Type B pancreatic cell (in vitro differentiated cells): ENCODE results near the gene C19orf12. TPM values are rescaled to one million over a fixed set of nuclear protein-coding genes. Genes with fewer than 3 reads are reported as not detected.

Experiments
- DNase-seq: peaks from one replicate; pipeline ENCODE4 v3.0.0; 2021; ENCODE audit warnings: mixed read lengths; ENCODE audit not compliant: unreplicated experiment; ENCODE audit errors: extremely low spot score
- H3K27ac Mint-ChIP-seq: 2 replicates; pipeline ENCODE4 v1.8.0; 2021; ENCODE audit warnings: mild to moderate bottlenecking, mixed read lengths
- H3K27me3 Mint-ChIP-seq: 2 replicates; pipeline ENCODE4 v1.8.0; 2021; ENCODE audit warnings: mixed read lengths
- H3K36me3 Mint-ChIP-seq: 2 replicates; pipeline ENCODE4 v1.8.0; 2021; ENCODE audit warnings: mixed read lengths
- H3K4me1 Mint-ChIP-seq: one replicate; pipeline ENCODE4 v1.8.0; 2021; ENCODE audit warnings: mixed read lengths; ENCODE audit not compliant: unreplicated experiment
- H3K4me3 Mint-ChIP-seq: 2 replicates; pipeline ENCODE4 v1.8.0; 2021; ENCODE audit warnings: mild to moderate bottlenecking, mixed read lengths
- H3K9me3 Mint-ChIP-seq: 2 replicates; pipeline ENCODE4 v1.8.0; 2021; ENCODE audit warnings: mixed read lengths
- CTCF ChIP-seq: fragments of 200-600 bp; sonication (generic); conservative IDR thresholded peaks from 2 replicates; pipeline ENCODE4 v1.5.0; 2021; ENCODE audit warnings: antibody characterized with exemption, mild to moderate bottlenecking
- total RNA-seq: library from RNA; stranded (reverse); gene quantifications from 2 replicates; pipeline ENCODE4 v1.2.1, GENCODE V29; 2021; ENCODE audit warnings: low replicate concordance

The C19orf12 gene
- total RNA-seq, 1 donor from 2014 or later = 23.9 TPM

- TF ChIP-seq CTCF = no peak
Observed at GRCh38 chr19:29752450-29753025, 37.5 kb upstream of the C19orf12 start.

GRCh38 chr19:29751932-29752331 lies 36.9 kb upstream of the C19orf12 start:
- Mint-ChIP-seq H3K9me3 (no peaks in the 10 kb centered on the region), H3K4me1 (no peaks in the 10 kb centered on the region), H3K4me3 (no peak overlapping the region), H3K27ac (no peak overlapping the region), H3K27me3 (peaks cover 3% of the 10 kb centered on the region), H3K36me3 (no peaks in the 10 kb centered on the region)
- no peak for TF ChIP-seq CTCF
- DNase-seq = no peak

More at GRCh38 chr19:29752450-29753025, 37.5 kb upstream of the C19orf12 start:
- H3K27ac Mint-ChIP-seq = no peak overlapping the region
- no peak for DNase-seq
- no peaks in the 10 kb centered on the region for H3K9me3 Mint-ChIP-seq
- H3K4me1 Mint-ChIP-seq = no peaks in the 10 kb centered on the region
- no peak overlapping the region for H3K4me3 Mint-ChIP-seq
- H3K36me3 Mint-ChIP-seq = no peaks in the 10 kb centered on the region
- H3K27me3 Mint-ChIP-seq = peaks cover 3% of the 10 kb centered on the region

- no peak for TF ChIP-seq CTCF
- peaks cover 3% of the 10 kb centered on the region for H3K27me3 Mint-ChIP-seq
- H3K36me3 Mint-ChIP-seq = no peaks in the 10 kb centered on the region
- H3K4me3 Mint-ChIP-seq = no peak overlapping the region
- H3K9me3 Mint-ChIP-seq = no peaks in the 10 kb centered on the region
- H3K4me1 Mint-ChIP-seq = no peaks in the 10 kb centered on the region
- DNase-seq = no peak
- no peak overlapping the region for H3K27ac Mint-ChIP-seq
Observed at GRCh38 chr19:29750001-29750400, 34.9 kb upstream of the C19orf12 start.

- no peak overlapping the region for H3K4me3 Mint-ChIP-seq
- DNase-seq = no peak
- no peaks in the 10 kb centered on the region for H3K36me3 Mint-ChIP-seq
- no peaks in the 10 kb centered on the region for H3K9me3 Mint-ChIP-seq
- H3K27ac Mint-ChIP-seq = no peak overlapping the region
- H3K4me1 Mint-ChIP-seq = no peaks in the 10 kb centered on the region
- TF ChIP-seq CTCF = no peak
- peaks cover 3% of the 10 kb centered on the region for H3K27me3 Mint-ChIP-seq
Observed at GRCh38 chr19:29748996-29749849, 34.2 kb upstream of the C19orf12 start.

- DNase-seq = no peak
Observed at GRCh38 chr19:29745253-29745652, 30.2 kb upstream of the C19orf12 start.

More at GRCh38 chr19:29745253-29745652, 30.2 kb upstream of the C19orf12 start:
- Mint-ChIP-seq H3K4me3 (no peak overlapping the region), H3K4me1 (no peaks in the 10 kb centered on the region), H3K9me3 (no peaks in the 10 kb centered on the region), H3K36me3 (no peaks in the 10 kb centered on the region), H3K27me3 (peaks cover 3% of the 10 kb centered on the region), H3K27ac (no peak overlapping the region)
- TF ChIP-seq CTCF = peak; percentile 61
